ENCODE measurements around the gene IGF2R. TPM values are rescaled to one million over a fixed set of nuclear protein-coding genes. Genes with fewer than 3 reads are reported as not detected.

IGF2R gene
- total RNA-seq, 2 experiments from 2014 or later, result 19.3 to 37.6 TPM

DNA sequence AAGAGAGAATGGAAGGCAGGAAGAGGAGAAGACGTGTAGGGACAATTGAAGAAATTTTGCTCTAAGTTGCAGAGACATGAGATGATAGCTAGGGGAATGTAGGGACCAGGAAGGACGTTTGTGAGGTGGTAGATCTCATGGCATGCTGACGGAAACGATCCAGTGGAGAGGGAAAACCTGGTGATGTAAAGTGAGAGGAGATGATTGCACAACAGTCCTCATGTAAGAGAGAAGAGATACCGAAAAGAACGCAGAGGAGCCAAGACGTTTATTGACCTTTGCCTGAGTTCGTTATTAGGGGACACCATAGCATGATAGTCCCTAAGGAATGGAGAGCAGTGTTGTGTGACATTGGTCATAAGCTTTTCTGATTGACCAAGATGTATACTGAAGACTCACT lies 55.3 kb downstream of the IGF2R start:
- CTCF ChIA-PET (ENCODE audit: unreplicated experiment), result no interaction called here
- no peak overlapping the region for H3K4me3 ChIP-seq (ENCODE audit: low read depth, low read length, poor library complexity, severe bottlenecking)
- no peaks in the 10 kb centered on the region for H3K79me2 ChIP-seq (ENCODE audit: insufficient read depth, low read depth, low read length)
- no TSS peak for BruUV-seq (replicated peaks)
- H3K4me1 ChIP-seq (ENCODE audit: insufficient read depth, low read length, poor library complexity, severe bottlenecking), result peaks cover 6% of the 10 kb centered on the region
- no peak for TF ChIP-seq EZH2phosphoT487 (IDR thresholded peaks at IDR 0.05; ENCODE audit: borderline replicate concordance, low read depth, low read length)
- TF ChIP-seq CTCF (conservative IDR thresholded peaks at IDR 0.05; ENCODE audit: low read length), result no peak
- H3K27ac ChIP-seq (ENCODE audit: low read depth, low read length, poor library complexity, severe bottlenecking), result no peak overlapping the region
- intact Hi-C loops (cut with micrococcal nuclease; ENCODE audit: unreplicated experiment), result no loop called here
- H4K20me1 ChIP-seq (ENCODE audit: insufficient read depth, low read length), result no peaks in the 10 kb centered on the region
- no peaks in the 10 kb centered on the region for H3K9me3 ChIP-seq (ENCODE audit: low read length)
- H3K4me2 ChIP-seq (ENCODE audit: low read length), result no peak overlapping the region
- DNase-seq (ENCODE audit: low spot score), result no peak
- H3K9me2 ChIP-seq (ENCODE audit: insufficient read depth, low read length), result no peaks in the 10 kb centered on the region
- peaks cover 24% of the 10 kb centered on the region; the same call in 1 of the 2 replicates for H3K36me3 ChIP-seq (ENCODE audit: insufficient read depth, low read length)
- no peak overlapping the region for H2AFZ ChIP-seq (ENCODE audit: low read length)
- POLR2A ChIA-PET, result interaction anchor here (0.7 kb wide), 1 partner anchor 428 kb away, joined by 3 read pairs; no protein-coding TSS in a partner anchor

GRCh38 chr6:160027076-160027475 lies 58.2 kb downstream of the IGF2R start:
- intact Hi-C loops (cut with micrococcal nuclease; ENCODE audit: unreplicated experiment), result no loop called here
- no peak for DNase-seq (ENCODE audit: low spot score)

More at GRCh38 chr6:160027076-160027475, 58.2 kb downstream of the IGF2R start:
- H3K4me1 ChIP-seq (ENCODE audit: insufficient read depth, low read length, poor library complexity, severe bottlenecking), result peaks cover 6% of the 10 kb centered on the region
- no peaks in the 10 kb centered on the region for H3K9me2 ChIP-seq (ENCODE audit: insufficient read depth, low read length)
- H3K4me2 ChIP-seq (ENCODE audit: low read length), result no peak overlapping the region
- TF ChIP-seq CTCF (conservative IDR thresholded peaks at IDR 0.05; ENCODE audit: low read length) (no peak), EZH2phosphoT487 (IDR thresholded peaks at IDR 0.05; ENCODE audit: borderline replicate concordance, low read depth, low read length) (no peak)
- peaks cover 28% of the 10 kb centered on the region; the same call in 1 of the 2 replicates for H3K36me3 ChIP-seq (ENCODE audit: insufficient read depth, low read length)
- H4K20me1 ChIP-seq (ENCODE audit: insufficient read depth, low read length), result no peaks in the 10 kb centered on the region
- ChIA-PET POLR2A (no interaction called here), CTCF (ENCODE audit: unreplicated experiment) (no interaction called here)
- H3K9me3 ChIP-seq (ENCODE audit: low read length), result no peaks in the 10 kb centered on the region
- no peak overlapping the region for H3K27ac ChIP-seq (ENCODE audit: low read depth, low read length, poor library complexity, severe bottlenecking)
- BruUV-seq (replicated peaks), result no TSS peak
- no peaks in the 10 kb centered on the region for H3K79me2 ChIP-seq (ENCODE audit: insufficient read depth, low read depth, low read length)
- H3K4me3 ChIP-seq (ENCODE audit: low read depth, low read length, poor library complexity, severe bottlenecking), result no peak overlapping the region
- no peak overlapping the region for H2AFZ ChIP-seq (ENCODE audit: low read length)
